HepG2 (cell line): ENCODE measurements around the gene ATRIP. TPM values are rescaled to one million over a fixed set of nuclear protein-coding genes. Genes with fewer than 3 reads are reported as not detected.

ENCODE experiments used
- ATAC-seq: fragments of 200-7000 bp; cut with Tn5 transposase; 3 replicates; pipeline ENCODE4 v1.9.1; 2020; ENCODE audit warnings: mild to moderate bottlenecking, moderate library complexity
- BruUV-seq: library from RNA; stranded (reverse); fragments of 400-500 nt; replicated peaks from 2 replicates; lab custom pipeline; 2021; lab: Mats Ljungman, UMichigan
- CTCF ChIA-PET: fragments of 300-600 bp; formaldehyde crosslinking; extraction: SDS; loops from one replicate; lab custom pipeline; 2021; ENCODE audit warnings: low total read pairs, inconsistent platforms, low intra/inter-chr PET ratio; lab: Yijun Ruan, JAX
- POLR2A ChIA-PET: fragments of 350-600 bp; sonication (Branson Sonifier 250); formaldehyde crosslinking; loops from one replicate; lab custom pipeline; 2020; ENCODE audit warnings: antibody characterized with exemption, inconsistent platforms; lab: Yijun Ruan, JAX
- DNase-seq: peaks from one replicate; pipeline ENCODE4 v3.0.0-alpha.2; 2015; ENCODE audit warnings: low spot score
- FAIRE-seq: peaks from 3 replicates; lab custom pipeline; 2011; peaks lifted over from hg19 to GRCh38; lab: Jason Lieb, UNC
- H2AFZ ChIP-seq: one replicate; pipeline ENCODE4 v1.6.1; 2011; ENCODE audit warnings: low read length, inconsistent platforms
- H3K27ac ChIP-seq: fragments of 300-600 bp; 3 replicates; pipeline ENCODE4 v1.8.0; 2011; ENCODE audit warnings: mixed run types, mild to moderate bottlenecking, mixed read lengths, low read length, inconsistent platforms; ENCODE audit not compliant: insufficient read depth; ENCODE audit errors: extremely low read length
- H3K27me3 ChIP-seq, 2 experiments: fragments of 200-600 bp in 1 of 2; 2 replicates in 1 of 2; 3 replicates in 1 of 2; pipeline versions ENCODE4 v1.6.0 to v1.8.0; 2011; ENCODE audit warnings: low read length in 2 of 2, mild to moderate bottlenecking in 2 of 2, moderate library complexity in 2 of 2, inconsistent platforms in 1 of 2; ENCODE audit not compliant: insufficient read depth in 2 of 2, control insufficient read depth in 1 of 2
- H3K36me3 ChIP-seq, 2 experiments: fragments of 200-600 bp in 1 of 2; replicated peaks in 1 of 2; 2 replicates in 1 of 2; 3 replicates in 1 of 2; pipeline versions ENCODE4 v1.5.1 to v1.8.0; 2011; ENCODE audit warnings: low read length in 2 of 2, inconsistent platforms in 1 of 2; ENCODE audit not compliant: insufficient read depth in 2 of 2, control insufficient read depth in 1 of 2
- H3K4me1 ChIP-seq: 2 replicates; pipeline ENCODE4 v1.5.1; 2012; ENCODE audit warnings: low read length, inconsistent platforms; ENCODE audit not compliant: insufficient read depth
- H3K4me2 ChIP-seq: 2 replicates; pipeline ENCODE4 v1.6.0; 2011; ENCODE audit warnings: low read depth, low read length, inconsistent platforms
- H3K4me3 ChIP-seq, 3 experiments: fragments of 200-600 bp in 1 of 3; sonication (generic), shearing (Covaris generic) in 1 of 3; replicated peaks in 1 of 3; 2 replicates each; pipeline ENCODE4 v1.5.1; 2011 to 2016; ENCODE audit warnings: low read length in 3 of 3, inconsistent platforms in 2 of 3, low read depth in 2 of 3, mild to moderate bottlenecking in 2 of 3, control low read depth in 1 of 3, mixed read lengths in 1 of 3; ENCODE audit not compliant: insufficient read depth in 1 of 3
- H3K79me2 ChIP-seq: one replicate; pipeline ENCODE4 v1.6.1; 2011; ENCODE audit warnings: low read length, inconsistent platforms; ENCODE audit not compliant: insufficient read depth
- H3K9ac ChIP-seq: 2 replicates; pipeline ENCODE4 v1.6.0; 2011; ENCODE audit warnings: mild to moderate bottlenecking, low read depth, low read length, inconsistent platforms; ENCODE audit not compliant: insufficient read depth
- H3K9me3 ChIP-seq: 2 replicates; pipeline ENCODE4 v1.5.1; 2012; ENCODE audit warnings: mild to moderate bottlenecking, low read length
- H4K20me1 ChIP-seq: 2 replicates; pipeline ENCODE4 v1.6.0; 2011; ENCODE audit warnings: inconsistent platforms, mild to moderate bottlenecking, low read length, moderate library complexity; ENCODE audit not compliant: insufficient read depth
- BRCA1 ChIP-seq: sonication (generic); formaldehyde crosslinking; IDR thresholded peaks from 2 replicates; pipeline ENCODE4 v1.4.0; 2020; ENCODE audit warnings: missing genetic modification reagents
- CBX1 ChIP-seq: IDR thresholded peaks from one replicate; pipeline ENCODE4 v1.6.1; 2016; ENCODE audit warnings: antibody characterized with exemption, low read depth
- CREB3 ChIP-seq: sonication (generic); formaldehyde crosslinking; IDR thresholded peaks from 2 replicates; pipeline ENCODE4 v1.5.0; 2020; ENCODE audit warnings: missing genetic modification reagents
- E2F1 ChIP-seq: sonication (generic); formaldehyde crosslinking; IDR thresholded peaks from 2 replicates; pipeline ENCODE4 v1.5.0; 2020; ENCODE audit warnings: missing genetic modification reagents
- FOXM1 ChIP-seq: sonication (generic); formaldehyde crosslinking; IDR thresholded peaks from 2 replicates; pipeline ENCODE4 v1.5.0; 2020; ENCODE audit warnings: missing genetic modification reagents
- HNRNPLL ChIP-seq: fragments of 200-400 bp; formaldehyde crosslinking; IDR thresholded peaks from 2 replicates; pipeline ENCODE4 v1.6.1; 2017; ENCODE audit warnings: mild to moderate bottlenecking, low read depth, low read length; ENCODE audit not compliant: poor library complexity, severe bottlenecking
- ISL2 ChIP-seq: sonication (generic); formaldehyde crosslinking; IDR thresholded peaks from 2 replicates; pipeline ENCODE4 v1.5.0; 2020; ENCODE audit warnings: missing genetic modification reagents
- LCORL ChIP-seq, 2 experiments: fragments of 450-650 bp in 1 of 2; sonication (generic) in 1 of 2; formaldehyde crosslinking in 1 of 2; IDR thresholded peaks; 2 replicates each; pipeline versions ENCODE4 v1.5.0 to v1.6.1; 2017 to 2020; ENCODE audit warnings: antibody characterized with exemption in 1 of 2, missing genetic modification reagents in 1 of 2
- NCOR1 ChIP-seq: fragments of 200-600 bp; sonication (generic); IDR thresholded peaks from 2 replicates; pipeline ENCODE4 v1.7.0; 2017; ENCODE audit warnings: antibody characterized with exemption, low read length, borderline replicate concordance
- TFDP2 ChIP-seq: sonication (generic); formaldehyde crosslinking; IDR thresholded peaks from 2 replicates; pipeline ENCODE4 v1.4.0; 2020; ENCODE audit warnings: missing genetic modification reagents
- ZBTB21 ChIP-seq: sonication (generic); formaldehyde crosslinking; IDR thresholded peaks from 2 replicates; pipeline ENCODE4 v1.4.0; 2020; ENCODE audit warnings: missing genetic modification reagents
- ZBTB7B ChIP-seq: sonication (generic); formaldehyde crosslinking; IDR thresholded peaks from 2 replicates; pipeline ENCODE4 v1.4.0; 2020; ENCODE audit warnings: missing genetic modification reagents
- ZNF101 ChIP-seq: sonication (generic); formaldehyde crosslinking; IDR thresholded peaks from 2 replicates; pipeline ENCODE4 v1.4.0; 2020; ENCODE audit warnings: mild to moderate bottlenecking, low read depth, missing genetic modification reagents, borderline replicate concordance
- ZNF18 ChIP-seq: sonication (generic); formaldehyde crosslinking; IDR thresholded peaks from 2 replicates; pipeline ENCODE4 v1.8.0; 2022; ENCODE audit warnings: mild to moderate bottlenecking, missing genetic modification reagents; ENCODE audit not compliant: insufficient replicate concordance
- ZNF362 ChIP-seq: sonication (generic); formaldehyde crosslinking; IDR thresholded peaks from 2 replicates; pipeline ENCODE4 v1.4.0; 2020; ENCODE audit warnings: missing genetic modification reagents, mild to moderate bottlenecking, borderline replicate concordance
- ZNF564 ChIP-seq: sonication (generic); formaldehyde crosslinking; IDR thresholded peaks from 2 replicates; pipeline ENCODE4 v1.8.1; 2023; ENCODE audit warnings: mild to moderate bottlenecking, missing genetic modification reagents
- ZNF691 ChIP-seq: sonication (generic); formaldehyde crosslinking; IDR thresholded peaks from 2 replicates; pipeline ENCODE4 v1.4.0; 2020; ENCODE audit warnings: missing genetic modification reagents, low read depth, mild to moderate bottlenecking, borderline replicate concordance
- ZNF737 ChIP-seq: sonication (generic); formaldehyde crosslinking; IDR thresholded peaks from 2 replicates; pipeline ENCODE4 v1.5.0; 2020; ENCODE audit warnings: missing genetic modification reagents, mild to moderate bottlenecking, borderline replicate concordance
- WGBS: methylation state at CpG from one replicate; pipeline ENCODE4 v1.1.6; 2017; ENCODE audit warnings: low lambda C conversion rate; 5-methylcytosine and 5-hydroxymethylcytosine counted together
- in situ Hi-C: cut with HindIII; loops from 2 replicates; pipeline ENCODE4 v1.10.0; 2017; ENCODE audit warnings: low pct_unique_long_range_greater_than_20kb; ENCODE audit not compliant: extremely low pct_ligation_motif_present
- intact Hi-C: fragments of 100-400 bp; cut with micrococcal nuclease; formaldehyde crosslinking; loops from one replicate; pipeline ENCODE4 v1.10.0; 2022; ENCODE audit not compliant: unreplicated experiment
- polyA plus RNA-seq, 8 experiments: library from polyadenylated mRNA; depleted of rRNA in 3 of 8; stranded (reverse) in 7 of 8; unstranded in 1 of 8; fragments of >200 nt; fragmentation: Illumina TruSeq in 4 of 8; extraction: Trizol in 4 of 8; gene quantifications; 2 replicates each; pipeline versions ENCODE4 v1.2.1 to v1.2.3, GENCODE V29; 2011 to 2016; ENCODE audit warnings: low read depth in 4 of 8, missing spikeins in 1 of 8, mixed read lengths in 1 of 8; ENCODE audit not compliant: insufficient read depth in 1 of 8
- total RNA-seq, 5 experiments: library from RNA; depleted of rRNA; stranded (reverse); fragments of >200 nt; fragmentation: Illumina TruSeq; extraction: Trizol; gene quantifications; 2 replicates each; pipeline ENCODE4 v1.2.3, GENCODE V29; 2016; ENCODE audit warnings: low read depth in 1 of 5

ATRIP gene
- total and polyA plus RNA-seq, 2 of the 13 experiments (the other 11 are each of a cell fraction or from before 2014, with no cell fraction given), result 5.1 to 12.5 TPM

- H3K79me2 ChIP-seq, result peaks cover 4% of the 10 kb centered on the region
- ChIA-PET CTCF (no interaction called here), POLR2A (interaction anchor here (0.9 to 3.2 kb wide), 41 partner anchors 9 to 660 kb away, joined by 3 to 41 read pairs (median 7); partner anchors contain the start of genes ATRIP, CCDC51, CDC25A and CELSR3)
- WGBS, result 32% methylated on average over 5 of the region's 5 CpGs
- no peaks in the 10 kb centered on the region for H3K9me3 ChIP-seq
- H3K27ac ChIP-seq, result peak overlapping the region; percentile 89
- ATAC-seq (no peak), DNase-seq (no peak), FAIRE-seq (no peak)
- in situ Hi-C loops, result no loop called here
- H2AFZ ChIP-seq, result no peak overlapping the region
- H3K4me2 ChIP-seq, result peak overlapping the region; percentile 95
- H3K9ac ChIP-seq, result peak overlapping the region; percentile 80
- H3K27me3 ChIP-seq, result no peaks in the 10 kb centered on the region; a peak in 1 of 5 replicates
- peaks cover 58% of the 10 kb centered on the region for H3K4me1 ChIP-seq
- no peaks in the 10 kb centered on the region for H4K20me1 ChIP-seq
- H3K36me3 ChIP-seq, result peaks cover 2 to 7% of the 10 kb centered on the region in 2 experiments; a peak in 1 of 5 replicates
- peak overlapping the region; percentile 1 to 83 (median 61); a peak in 5 of 6 replicates for H3K4me3 ChIP-seq
- intact Hi-C loops, result loop anchor here (2.0 kb wide), 2 partner anchors 33 to 83 kb away; partner anchors contain the start of gene PFKFB4
- TSS peak; percentile 73 for BruUV-seq
- no peak for TF ChIP-seq ZNF691 (CRISPR knock-in tag)
- no peak for TF ChIP-seq CBX1
- peak; percentile 60; the same call in 1 of the 2 replicates for TF ChIP-seq NCOR1
- no peak for TF ChIP-seq ZBTB7B (CRISPR knock-in tag)
- no peak for TF ChIP-seq HNRNPLL
- TF ChIP-seq CREB3 (CRISPR knock-in tag), result no peak
- no peak for TF ChIP-seq ZNF18
- no peak for TF ChIP-seq E2F1
- TF ChIP-seq ZNF564 (CRISPR knock-in tag), result peak; percentile 16; the same call in 1 of the 2 replicates
- no peak for TF ChIP-seq ZNF362 (CRISPR knock-in tag)
- peak; percentile 30; the same call in 1 of the 2 replicates for TF ChIP-seq TFDP2 (CRISPR knock-in tag)
- no peak for TF ChIP-seq ISL2
- no peak for TF ChIP-seq FOXM1
- no peak for TF ChIP-seq ZNF101 (CRISPR knock-in tag)
- no peak for TF ChIP-seq LCORL (IDR thresholded peaks at IDR 0.05)
- TF ChIP-seq LCORL (CRISPR knock-in tag; IDR thresholded peaks at IDR 0.05), result peak; percentile 9; the same call in 1 of the 2 replicates
- no peak for TF ChIP-seq BRCA1 (CRISPR knock-in tag)
- TF ChIP-seq ZNF737 (CRISPR knock-in tag), result no peak
- no peak for TF ChIP-seq ZBTB21 (CRISPR knock-in tag)
Measured at GRCh38 chr3:48473617-48473952, 27.0 kb downstream of the ATRIP start.
